ENCODE measurements around the gene SKOR1.

Gene SKOR1

GRCh38 chr15:67820122-67820991, 5.0 kb upstream of the SKOR1 start:
- FAIRE-seq, result no peak

GRCh38 chr15:67820992-67821783, 4.1 kb upstream of the SKOR1 start:
- no peak for FAIRE-seq

- no peak for FAIRE-seq
Observed at GRCh38 chr15:67821784-67822440, 3.4 kb upstream of the SKOR1 start.

- no peak for FAIRE-seq
Observed at GRCh38 chr15:67822537-67823313, 2.6 kb upstream of the SKOR1 start.

- no peak for FAIRE-seq
Observed at GRCh38 chr15:67823314-67824196, 1.8 kb upstream of the SKOR1 start.

- no peak for FAIRE-seq
Observed at GRCh38 chr15:67824197-67824968, 926 bp upstream of the SKOR1 start.

- no peak for FAIRE-seq
Observed at GRCh38 chr15:67825881-67826716, 790 bp downstream of the SKOR1 start.

GRCh38 chr15:67826717-67827561, 1.6 kb downstream of the SKOR1 start:
- no peak for FAIRE-seq

GRCh38 chr15:67827562-67828277, 2.4 kb downstream of the SKOR1 start:
- no peak for FAIRE-seq

GRCh38 chr15:67828278-67828968, 3.1 kb downstream of the SKOR1 start:
- no peak for FAIRE-seq

GRCh38 chr15:67828969-67829646, 3.8 kb downstream of the SKOR1 start:
- FAIRE-seq, result no peak

GRCh38 chr15:67829647-67830504, 4.6 kb downstream of the SKOR1 start:
- no peak for FAIRE-seq

- no peak for FAIRE-seq
Observed at GRCh38 chr15:67831363-67831762, 6.1 kb downstream of the SKOR1 start.

- no peak for FAIRE-seq
Observed at GRCh38 chr15:67832031-67832551, 6.8 kb downstream of the SKOR1 start.

- no peak for FAIRE-seq
Observed at GRCh38 chr15:67832897-67833709, 7.8 kb downstream of the SKOR1 start.

All from islet of Langerhans (tissue), 1 donor.